Activated gamma-delta T cell (primary cell): ENCODE results near the gene HMGN1.
A peak's percentile ranks its signal among the peaks of the same experiment; 100 is the strongest.

Experiments used
- DNase-seq: peaks from one replicate; lab custom pipeline; 2025; lab: John Stamatoyannopoulos, UW

The HMGN1 gene

GRCh38 chr21:39367783-39368182, 18.9 kb upstream of the HMGN1 start:
- DNase-seq = no peak

DNA sequence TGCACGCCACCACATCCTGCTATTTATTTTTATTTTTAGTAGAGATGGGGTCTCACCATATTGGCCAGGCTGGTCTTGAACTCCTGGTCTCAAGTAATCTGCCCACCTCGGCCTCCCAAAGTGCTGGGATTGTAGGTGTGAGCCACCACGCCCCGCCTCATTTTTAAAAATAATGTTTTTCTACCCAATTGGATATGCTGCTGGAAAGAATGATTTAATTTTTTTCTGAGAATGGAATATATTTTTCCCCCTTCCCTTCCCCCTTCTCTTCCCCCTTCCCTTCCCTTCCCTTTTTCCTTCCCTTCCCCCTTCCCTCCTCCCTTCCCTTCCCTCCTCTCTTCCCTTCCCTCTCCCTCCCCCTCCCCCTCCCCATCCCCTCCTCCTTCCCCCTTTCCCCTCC, 17.7 kb upstream of the HMGN1 start:
- DNase-seq = no peak

- DNase-seq = no peak
Observed at GRCh38 chr21:39364949-39365348, 16.1 kb upstream of the HMGN1 start.

DNA sequence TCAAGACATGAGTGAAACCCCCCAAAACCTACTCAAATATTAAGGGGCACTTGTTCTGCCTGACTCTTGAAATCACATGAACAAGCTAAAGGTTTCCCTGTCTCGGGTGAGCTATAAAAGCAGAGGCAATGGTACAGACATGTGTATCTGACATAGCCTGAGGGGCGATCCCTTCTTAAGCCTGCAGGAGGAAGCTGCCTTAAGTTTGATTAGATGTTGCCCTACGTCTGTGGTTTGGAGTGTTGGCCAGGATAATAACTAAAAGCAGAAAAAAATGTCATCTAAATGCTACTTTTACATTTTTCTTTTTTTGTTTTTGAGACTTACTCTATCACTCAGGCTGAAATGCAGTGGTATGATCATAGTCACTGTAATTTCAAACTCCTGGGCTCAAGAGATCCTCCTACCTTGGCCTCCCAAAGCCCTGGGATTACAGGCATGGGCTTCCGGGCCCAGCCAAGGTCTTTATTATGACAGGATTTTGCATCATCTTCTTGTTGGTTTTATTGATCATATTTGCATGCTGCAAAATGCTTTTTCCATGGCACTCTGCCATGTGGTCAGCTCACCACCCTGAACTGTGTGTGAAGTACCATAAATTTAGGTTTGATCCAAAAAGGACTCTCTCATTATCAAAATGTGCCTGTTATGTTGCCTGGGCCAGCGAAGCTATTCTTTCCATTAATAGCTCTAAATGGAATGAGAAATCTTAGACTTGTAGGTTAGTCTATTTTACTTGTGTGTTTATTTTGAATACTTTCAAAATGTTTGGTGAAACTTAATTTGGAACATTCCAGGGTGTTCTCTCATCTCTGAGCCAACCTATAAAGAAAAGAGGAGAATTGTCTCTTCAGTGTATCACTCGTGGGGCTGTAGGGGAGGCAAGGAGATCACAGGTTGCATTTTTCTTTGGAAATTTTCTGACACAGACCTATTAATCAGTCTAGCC, 15.0 kb upstream of the HMGN1 start:
- DNase-seq = no peak

DNA sequence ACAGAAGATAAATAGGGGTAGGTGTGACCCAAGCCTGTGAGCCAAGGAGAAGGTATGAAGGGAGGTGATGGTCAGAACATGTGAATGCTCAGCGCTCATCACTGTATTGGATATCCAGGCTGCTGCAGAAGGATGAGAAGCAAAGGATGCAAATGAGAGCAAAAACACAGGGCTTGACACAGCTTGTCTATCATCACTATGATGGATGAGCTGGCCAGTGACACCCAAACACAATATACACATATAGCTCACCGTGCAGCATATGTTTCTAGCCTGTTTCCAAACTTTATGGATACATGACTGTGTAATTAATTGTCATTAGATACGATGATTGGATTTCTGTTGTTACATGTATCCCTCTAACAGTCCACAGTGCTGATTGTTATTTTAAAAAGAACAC, 13.8 kb upstream of the HMGN1 start:
- no peak for DNase-seq

DNA sequence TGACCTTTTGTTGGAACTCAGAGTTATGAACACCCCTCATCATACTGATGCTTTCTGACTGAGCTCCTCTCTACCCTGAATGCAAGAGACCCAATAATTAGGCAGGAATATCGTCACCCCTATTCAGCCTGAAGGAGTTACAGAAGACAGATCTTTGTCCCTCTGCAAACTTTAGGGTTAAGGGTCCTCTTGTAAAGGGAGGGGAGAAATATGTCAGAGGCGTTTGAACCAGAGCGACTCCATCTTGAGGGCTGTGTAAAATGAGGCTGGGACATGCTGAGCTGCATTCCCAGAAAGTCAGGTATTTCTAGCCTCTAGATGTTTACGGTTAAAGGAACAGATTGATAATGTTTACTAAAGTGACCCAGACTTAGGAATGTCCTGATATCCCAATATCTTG, 10.5 kb upstream of the HMGN1 start:
- DNase-seq = no peak

DNA sequence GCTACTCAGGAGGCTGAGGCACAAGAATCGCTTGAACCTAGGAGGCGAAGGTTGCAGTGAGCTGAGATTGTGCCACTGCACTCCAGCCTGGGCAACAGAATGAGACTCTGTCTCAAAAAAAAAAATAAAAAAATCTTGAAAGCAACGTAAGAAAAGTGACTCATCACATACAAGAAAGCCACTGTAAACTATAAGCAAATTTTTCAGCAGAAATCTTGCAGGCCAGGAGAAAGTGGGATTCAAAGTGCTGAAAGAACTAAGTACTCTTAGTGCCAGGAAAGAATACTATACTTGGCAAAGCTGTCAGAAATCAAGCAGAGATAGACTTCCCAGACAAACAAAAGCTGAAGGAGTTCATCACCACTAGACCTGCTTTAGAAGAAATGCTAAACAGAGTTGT, 4.4 kb upstream of the HMGN1 start:
- no peak for DNase-seq

GRCh38 chr21:39350094-39351005, 1.5 kb upstream of the HMGN1 start:
- DNase-seq = no peak

DNA sequence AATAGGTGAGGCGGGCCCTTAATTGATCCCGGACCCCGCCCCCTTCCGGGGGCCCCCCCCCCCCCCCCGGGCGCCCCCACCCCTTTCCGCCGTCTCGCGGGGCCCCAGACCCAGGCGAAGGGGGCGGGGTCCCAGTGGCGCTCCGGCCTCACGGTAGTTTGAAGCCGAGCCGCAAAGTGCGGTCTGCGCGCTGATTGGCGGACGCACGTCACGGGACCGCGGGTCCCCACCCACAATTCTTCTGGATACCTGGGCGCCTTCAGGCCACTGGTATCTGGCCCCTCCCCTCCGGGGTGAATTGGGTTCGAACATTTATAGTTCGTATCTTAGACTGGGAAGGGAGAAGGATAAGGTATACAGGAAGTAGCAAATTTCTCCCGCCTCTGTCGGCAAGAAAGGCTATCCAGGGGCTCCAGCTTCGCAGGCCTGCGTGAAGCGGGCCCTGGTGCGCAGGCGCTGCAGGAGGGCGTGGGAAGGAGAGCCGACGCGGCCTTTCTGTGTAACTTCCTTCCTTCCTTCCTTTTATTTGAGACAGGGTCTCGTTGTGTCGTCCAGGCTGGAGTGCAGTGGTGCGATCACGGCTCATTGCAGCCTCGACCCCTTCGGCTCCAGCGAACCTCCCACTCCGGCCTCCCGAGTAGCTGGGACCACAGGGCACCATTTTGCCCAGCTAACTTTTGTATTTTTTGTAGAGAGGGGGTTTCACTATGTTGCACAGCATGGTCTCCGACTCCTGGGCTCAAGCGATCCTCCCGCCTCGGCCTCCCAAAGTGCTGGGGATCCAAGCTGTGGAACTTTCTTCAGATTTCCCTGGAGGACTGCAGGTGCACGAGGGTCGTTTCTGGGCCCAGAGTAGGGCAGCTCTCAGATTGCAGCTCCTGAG, 564 bp upstream of the HMGN1 start:
- peak; percentile 95 for DNase-seq

DNA sequence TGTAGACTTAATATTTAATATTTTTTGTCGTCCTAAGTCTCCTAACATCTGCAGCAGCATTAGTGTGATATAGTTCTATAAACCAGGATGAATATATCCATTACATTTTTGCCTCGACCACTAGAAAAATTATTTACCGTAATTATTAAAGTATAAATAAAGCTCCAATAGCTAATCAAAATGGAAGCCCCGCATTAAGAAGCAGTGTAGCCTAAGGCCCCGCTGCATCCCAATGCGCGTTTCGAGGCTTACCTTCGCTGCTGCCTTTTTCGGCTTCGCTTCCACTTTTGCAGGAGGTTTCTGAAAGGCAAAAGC, 891 bp downstream of the HMGN1 start:
- no peak for DNase-seq

- no peak for DNase-seq
Observed at GRCh38 chr21:39347537-39347936, 1.4 kb downstream of the HMGN1 start.

GRCh38 chr21:39346671-39347331, 2.1 kb downstream of the HMGN1 start:
- no peak for DNase-seq

GRCh38 chr21:39346206-39346605, 2.7 kb downstream of the HMGN1 start:
- no peak for DNase-seq

DNA sequence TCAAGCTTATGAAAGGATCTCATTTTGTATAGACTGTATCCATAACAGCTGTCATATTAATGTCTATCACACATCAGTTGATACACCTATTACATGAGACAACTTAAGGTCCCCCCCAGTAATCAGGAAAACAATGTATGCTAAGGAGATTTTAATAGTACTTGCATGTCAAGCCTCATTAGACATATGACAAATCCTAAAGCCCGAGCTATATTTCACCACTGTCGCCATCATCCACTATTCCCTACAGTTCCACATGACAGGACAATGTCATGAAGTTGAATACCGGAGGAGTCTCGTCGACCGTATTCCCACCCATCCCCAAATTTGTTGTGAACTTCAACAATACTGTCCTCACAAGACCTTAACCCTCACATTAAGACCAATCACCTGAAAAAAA, 3.4 kb downstream of the HMGN1 start:
- DNase-seq = no peak

GRCh38 chr21:39344848-39345247, 4.0 kb downstream of the HMGN1 start:
- no peak for DNase-seq

DNA sequence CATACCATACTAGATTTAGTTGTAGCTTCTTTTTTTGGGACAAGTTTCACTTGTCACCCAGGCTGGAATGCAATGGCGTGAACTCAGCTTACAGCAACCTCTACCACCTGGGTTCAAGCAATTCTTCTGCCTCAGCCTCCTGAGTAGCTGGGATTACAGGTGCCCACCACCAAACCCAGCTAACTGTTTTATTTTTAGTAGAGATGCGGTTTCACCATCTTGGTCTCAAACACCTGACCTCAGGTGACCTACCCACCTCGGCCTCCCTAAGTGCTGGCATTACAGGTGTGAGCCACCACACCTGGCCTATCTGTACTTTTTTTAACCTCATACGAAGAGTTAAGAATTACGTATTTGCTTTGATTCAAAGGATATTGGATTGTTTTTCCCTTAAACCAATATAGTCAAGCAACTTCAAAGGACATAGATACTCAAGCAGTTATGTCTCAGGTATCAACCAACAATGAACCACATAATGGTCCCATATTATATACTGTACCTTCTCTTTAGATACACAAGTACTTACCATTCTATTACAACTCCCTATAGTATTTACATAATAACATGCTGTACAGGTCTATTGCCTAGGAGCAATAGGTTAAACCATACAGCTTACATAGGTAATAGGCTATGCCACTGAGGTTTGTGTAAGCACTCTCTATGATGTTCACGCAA, 7.5 kb downstream of the HMGN1 start:
- no peak for DNase-seq

DNA sequence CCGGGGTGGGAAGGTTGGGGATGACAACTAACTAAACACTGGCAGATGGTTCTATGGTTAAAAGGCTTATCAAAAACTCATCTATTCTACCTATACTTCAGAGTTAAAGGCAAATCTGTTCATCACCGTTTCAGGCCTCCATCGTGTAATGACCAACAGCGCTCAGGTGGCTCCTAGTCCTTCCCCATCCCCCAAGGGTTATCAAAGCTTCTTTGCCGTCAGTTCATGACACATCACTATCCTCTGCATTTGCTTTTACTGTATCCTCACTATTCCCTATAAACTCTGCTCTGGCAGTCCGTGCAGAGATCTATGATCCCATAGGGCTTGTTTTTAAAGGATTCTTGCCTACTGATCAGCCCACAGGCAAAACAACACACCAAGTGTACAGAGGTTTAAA, 8.2 kb downstream of the HMGN1 start:
- no peak for DNase-seq

GRCh38 chr21:39339231-39339630, 9.7 kb downstream of the HMGN1 start:
- DNase-seq = no peak

- no peak for DNase-seq
Observed at GRCh38 chr21:39336457-39337008, 12.4 kb downstream of the HMGN1 start.

DNA sequence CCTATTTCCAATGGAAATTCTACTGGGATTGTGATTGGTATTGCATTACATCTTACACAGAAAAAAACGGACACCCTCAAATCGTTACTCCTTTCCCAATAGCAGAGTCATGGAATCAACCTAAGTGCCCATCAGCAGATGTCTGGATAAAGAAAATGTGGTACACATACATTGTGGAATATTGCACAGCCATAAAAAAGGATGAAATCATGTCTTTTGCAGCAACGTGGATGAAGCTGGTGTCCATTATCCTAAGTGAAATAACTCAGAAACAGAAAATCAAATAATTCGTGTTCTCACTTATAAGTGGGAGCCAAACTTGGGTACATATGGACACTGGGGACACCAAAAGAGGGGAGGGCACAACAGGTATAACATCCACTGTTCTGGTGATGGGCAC, 14.3 kb downstream of the HMGN1 start:
- DNase-seq = no peak

GRCh38 chr21:39332175-39332574, 16.7 kb downstream of the HMGN1 start:
- no peak for DNase-seq
